HFF-Myc (cell line): Measurements from ENCODE around the gene CILP2.

Source experiments
- DNase-seq: peaks from one replicate; pipeline ENCODE4 v3.0.0-alpha.2; 2011; ENCODE audit warnings: low read depth; ENCODE audit errors: extremely low read depth
- H3K4me3 ChIP-seq: replicated peaks from 2 replicates; pipeline ENCODE4 v1.5.1; 2011; ENCODE audit warnings: low read depth, mild to moderate bottlenecking, control low read depth, low read length
- TF ChIP-seq, protein P1 (sequence below): IDR thresholded peaks from 2 replicates; pipeline ENCODE4 v1.5.1; 2012; ENCODE audit warnings: mild to moderate bottlenecking, low read depth, low read length, control low read depth; ENCODE audit errors: missing control alignments

CILP2 gene

DNA sequence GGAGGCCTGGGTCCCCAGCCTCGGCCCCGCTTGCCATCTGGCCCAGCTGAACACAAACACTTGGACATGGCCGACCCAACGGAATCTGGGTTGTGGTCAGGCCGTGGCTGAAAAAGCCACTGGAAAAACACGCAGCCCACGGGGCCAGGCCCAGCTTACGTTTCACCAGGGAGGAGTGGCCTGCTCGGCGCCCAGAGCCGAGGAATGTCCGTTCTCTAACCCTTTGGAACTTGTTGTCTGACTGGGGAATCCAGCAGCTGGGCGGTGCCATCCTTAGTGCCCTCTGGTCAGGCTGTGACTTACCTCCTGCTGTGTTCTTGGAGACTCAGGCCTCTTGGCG, 13.8 kb downstream of the CILP2 start:
- no peak for DNase-seq
- TF ChIP-seq, protein P1, sequence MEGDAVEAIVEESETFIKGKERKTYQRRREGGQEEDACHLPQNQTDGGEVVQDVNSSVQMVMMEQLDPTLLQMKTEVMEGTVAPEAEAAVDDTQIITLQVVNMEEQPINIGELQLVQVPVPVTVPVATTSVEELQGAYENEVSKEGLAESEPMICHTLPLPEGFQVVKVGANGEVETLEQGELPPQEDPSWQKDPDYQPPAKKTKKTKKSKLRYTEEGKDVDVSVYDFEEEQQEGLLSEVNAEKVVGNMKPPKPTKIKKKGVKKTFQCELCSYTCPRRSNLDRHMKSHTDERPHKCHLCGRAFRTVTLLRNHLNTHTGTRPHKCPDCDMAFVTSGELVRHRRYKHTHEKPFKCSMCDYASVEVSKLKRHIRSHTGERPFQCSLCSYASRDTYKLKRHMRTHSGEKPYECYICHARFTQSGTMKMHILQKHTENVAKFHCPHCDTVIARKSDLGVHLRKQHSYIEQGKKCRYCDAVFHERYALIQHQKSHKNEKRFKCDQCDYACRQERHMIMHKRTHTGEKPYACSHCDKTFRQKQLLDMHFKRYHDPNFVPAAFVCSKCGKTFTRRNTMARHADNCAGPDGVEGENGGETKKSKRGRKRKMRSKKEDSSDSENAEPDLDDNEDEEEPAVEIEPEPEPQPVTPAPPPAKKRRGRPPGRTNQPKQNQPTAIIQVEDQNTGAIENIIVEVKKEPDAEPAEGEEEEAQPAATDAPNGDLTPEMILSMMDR, result no peak

DNA sequence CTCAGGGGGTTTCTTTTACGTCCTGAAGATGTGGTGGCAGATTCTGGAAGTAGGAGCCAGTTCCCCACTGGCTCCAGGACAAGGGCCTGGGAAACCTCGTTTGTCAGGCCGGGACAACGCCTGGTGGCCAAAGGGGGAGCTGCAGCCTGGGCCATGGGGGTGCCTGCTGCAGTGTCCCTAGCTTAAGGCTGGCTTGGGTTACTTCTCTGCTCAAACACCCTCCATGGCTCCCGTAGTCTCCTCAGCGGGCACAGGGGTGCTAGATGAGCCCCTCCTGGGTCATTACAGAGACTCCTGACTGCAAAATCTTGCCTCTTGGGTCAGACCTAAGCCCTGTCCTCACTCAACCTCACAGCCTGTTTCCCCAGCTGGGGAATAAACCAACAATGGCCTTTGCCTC, 14.7 kb downstream of the CILP2 start:
- TF ChIP-seq, protein P1, result peak; percentile 68
- no peak for DNase-seq
- no peak overlapping the region for H3K4me3 ChIP-seq

More for the DNA sequence above, 13.8 kb downstream of the CILP2 start:
- no peak overlapping the region for H3K4me3 ChIP-seq

DNA sequence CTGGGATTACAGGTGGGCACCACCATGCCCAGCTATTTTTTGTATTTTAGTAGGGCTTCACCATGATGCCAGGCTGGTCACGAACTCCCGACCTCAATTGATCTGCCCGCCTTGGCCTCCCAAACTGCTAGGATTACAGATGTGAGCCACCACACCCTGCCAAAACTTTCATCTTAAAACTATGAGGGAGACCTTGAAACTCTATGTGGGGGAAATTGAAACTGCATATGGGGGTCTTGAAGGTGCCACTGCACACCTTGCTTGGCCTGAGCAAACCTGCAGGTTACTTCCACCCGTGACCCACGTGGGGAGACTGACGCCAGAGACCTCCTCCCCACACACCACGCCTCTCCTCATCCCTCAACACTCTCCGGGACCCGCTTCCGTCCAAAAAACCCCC, 15.6 kb downstream of the CILP2 start:
- TF ChIP-seq, protein P1, result no peak
- no peak overlapping the region for H3K4me3 ChIP-seq
- DNase-seq, result no peak

DNA sequence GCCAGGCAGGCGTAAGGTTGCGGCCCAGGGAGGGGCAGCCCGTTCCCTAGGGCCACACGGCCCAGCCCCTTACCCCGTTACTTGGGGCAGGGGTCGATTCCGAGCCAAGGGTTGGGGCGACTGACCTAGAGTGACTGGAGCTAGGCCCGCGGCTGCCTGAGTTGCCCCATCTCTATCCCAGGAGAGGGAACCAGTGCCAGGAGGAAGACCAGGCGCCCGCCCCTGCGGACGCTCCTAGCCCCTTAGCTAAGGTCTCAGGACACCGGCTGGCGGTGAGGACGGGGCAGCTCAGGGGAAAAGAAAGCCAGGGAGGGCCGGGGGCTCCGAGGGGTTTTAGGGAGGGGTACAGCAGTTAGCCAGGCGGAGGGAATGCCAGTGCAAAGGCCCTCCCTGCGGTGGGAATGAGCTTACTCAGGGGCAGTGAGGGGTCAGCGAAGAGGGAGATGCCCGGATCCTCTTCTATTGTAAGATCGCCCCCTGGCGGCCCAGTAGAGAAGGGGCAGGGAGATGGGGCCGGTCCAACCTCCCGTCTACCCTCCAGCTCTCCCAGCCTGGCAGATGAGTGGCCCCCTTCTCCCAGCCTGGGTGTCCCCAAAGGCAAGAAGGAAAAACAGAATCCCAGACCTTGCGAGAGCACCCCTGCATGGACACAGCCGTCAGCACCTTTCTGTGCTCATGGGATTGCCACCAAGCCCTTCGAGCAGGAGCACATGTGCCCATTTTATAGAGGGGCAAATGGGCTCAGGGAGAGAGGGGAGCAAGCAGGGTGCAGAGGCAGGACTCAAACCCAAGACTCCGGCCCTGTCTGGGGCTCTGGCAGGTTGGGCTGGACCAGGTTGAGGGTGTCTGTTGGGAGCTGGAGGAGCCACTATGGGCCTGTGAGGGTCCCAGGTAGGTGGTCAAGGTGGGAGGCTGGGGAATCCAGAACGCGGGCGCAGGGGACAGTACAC, 16.3 kb downstream of the CILP2 start:
- TF ChIP-seq, protein P1, result peak; percentile 81
- DNase-seq, result no peak
- H3K4me3 ChIP-seq, result no peak overlapping the region

DNA sequence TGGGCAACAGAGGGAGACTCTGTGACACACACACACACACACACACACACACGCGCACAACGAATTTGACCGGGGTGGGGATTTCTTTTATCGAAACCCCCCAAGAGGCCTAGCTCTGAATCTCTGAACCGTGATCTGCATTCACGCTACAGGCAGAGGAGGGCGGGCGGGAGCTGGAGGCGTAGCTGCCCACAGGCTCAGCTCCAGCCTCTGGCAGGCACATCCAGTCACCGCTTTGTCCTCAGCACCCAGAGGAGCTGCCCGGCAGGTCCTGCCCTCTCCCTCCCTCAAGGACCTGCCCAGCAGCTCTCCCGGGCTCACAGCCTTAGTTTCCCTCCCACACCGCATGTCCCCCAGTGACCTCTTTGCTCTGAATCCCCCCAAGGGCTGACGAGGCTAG, 20.0 kb downstream of the CILP2 start:
- H3K4me3 ChIP-seq, result no peak overlapping the region
- no peak for DNase-seq
- TF ChIP-seq, protein P1, result no peak

DNA sequence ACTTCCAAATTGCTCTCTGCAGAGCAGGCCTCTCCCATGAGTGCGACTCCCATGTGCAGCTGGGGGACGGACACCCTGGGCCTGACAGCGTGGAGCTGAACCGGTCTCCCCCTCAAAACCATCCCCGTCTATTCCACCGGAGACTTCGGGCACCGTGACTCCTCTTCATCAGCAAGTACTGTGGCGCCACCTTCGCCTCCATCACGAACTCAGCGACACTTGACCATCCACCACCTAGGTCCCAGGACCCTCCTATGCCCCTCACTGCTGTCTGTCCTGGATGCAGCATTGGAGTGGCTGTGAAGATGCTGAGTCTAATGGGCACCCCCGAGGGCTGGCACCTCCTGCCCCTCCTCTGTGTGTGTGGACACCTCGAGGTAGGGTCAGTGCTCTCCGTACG, 20.6 kb downstream of the CILP2 start:
- TF ChIP-seq, protein P1, result no peak
- no peak for DNase-seq
- H3K4me3 ChIP-seq, result no peak overlapping the region

DNA sequence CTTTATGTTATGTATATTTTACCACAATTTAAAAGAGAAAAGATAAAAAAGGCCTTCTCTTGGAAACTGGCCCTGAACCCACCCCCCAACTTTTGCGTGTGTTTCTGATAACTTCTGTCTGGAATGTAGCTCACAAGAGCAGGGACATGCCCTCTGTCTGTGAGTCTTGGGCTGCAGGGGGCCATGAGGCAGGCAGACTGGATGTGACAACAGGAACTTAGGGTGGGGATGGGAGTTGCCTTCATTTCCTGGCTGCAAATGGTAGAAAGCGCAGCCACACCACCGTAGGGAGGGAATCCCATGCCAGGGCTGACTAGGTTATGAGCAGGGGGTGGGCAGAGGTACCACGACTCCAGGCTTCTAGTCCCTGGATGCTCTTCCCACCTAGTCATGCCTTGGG, 21.9 kb downstream of the CILP2 start:
- H3K4me3 ChIP-seq, result no peak overlapping the region
- TF ChIP-seq, protein P1, result no peak
- DNase-seq, result no peak
